Activated naive CD4-positive, alpha-beta T cell treated with anti-CD3 and anti-CD28 coated beads for 36 hours (primary cell): ENCODE measurements around the gene UNC50. TPM values are rescaled to one million over a fixed set of nuclear protein-coding genes. Genes with fewer than 3 reads are reported as not detected.

ENCODE experiments used
- CTCF ChIA-PET: fragments of 350-600 bp; sonication (Branson Sonifier 250); formaldehyde crosslinking; loops from one replicate; lab custom pipeline; 2021; ENCODE audit warnings: antibody characterized with exemption; lab: Charles Lee
- DNase-seq: peaks from one replicate; pipeline ENCODE4 v3.0.0-alpha.2; 2020
- H3K27ac Mint-ChIP-seq: one replicate; pipeline ENCODE4 v1.8.0; 2021; ENCODE audit warnings: mild to moderate bottlenecking, mixed read lengths
- H3K27me3 Mint-ChIP-seq: one replicate; pipeline ENCODE4 v1.8.0; 2021; ENCODE audit warnings: low read depth, mixed read lengths
- H3K36me3 Mint-ChIP-seq: one replicate; pipeline ENCODE4 v1.8.0; 2021; ENCODE audit warnings: low read depth, mixed read lengths
- H3K4me1 Mint-ChIP-seq: one replicate; pipeline ENCODE4 v1.8.0; 2021; ENCODE audit warnings: low read depth, mixed read lengths
- H3K4me3 Mint-ChIP-seq: one replicate; pipeline ENCODE4 v1.8.0; 2021; ENCODE audit warnings: mild to moderate bottlenecking, moderate library complexity, mixed read lengths
- H3K9me3 Mint-ChIP-seq: one replicate; pipeline ENCODE4 v1.8.0; 2021; ENCODE audit warnings: mixed read lengths
- intact Hi-C: fragments of 100-400 bp; cut with micrococcal nuclease; formaldehyde crosslinking; loops from one replicate; pipeline ENCODE4 v1.15.1; 2023
- total RNA-seq, 2 experiments: library from RNA; stranded (reverse); gene quantifications; one replicate each; pipeline ENCODE4 v1.2.3, GENCODE V29; 2021

Gene UNC50
- total RNA-seq, 2 experiments from 2014 or later, result 23.0 to 24.1 TPM

GRCh38 chr2:98568161-98568956 is 40.0 kb upstream of the UNC50 start:
- no peak overlapping the region for H3K4me3 Mint-ChIP-seq
- H3K27me3 Mint-ChIP-seq, result no peaks in the 10 kb centered on the region
- peaks cover 10% of the 10 kb centered on the region for H3K36me3 Mint-ChIP-seq
- no peak overlapping the region for H3K27ac Mint-ChIP-seq
- DNase-seq, result no peak
- CTCF ChIA-PET, result interaction anchor here (0.8 to 3.0 kb wide), 24 partner anchors 8 to 498 kb away, joined by 3 to 19 read pairs (median 3); no protein-coding TSS in a partner anchor
- H3K4me1 Mint-ChIP-seq, result no peaks in the 10 kb centered on the region
- no peaks in the 10 kb centered on the region for H3K9me3 Mint-ChIP-seq
- intact Hi-C loops, result no loop called here

- Mint-ChIP-seq H3K27ac (no peak overlapping the region), H3K4me3 (no peak overlapping the region), H3K4me1 (no peaks in the 10 kb centered on the region), H3K36me3 (peaks cover 12% of the 10 kb centered on the region), H3K27me3 (no peaks in the 10 kb centered on the region), H3K9me3 (no peaks in the 10 kb centered on the region)
- intact Hi-C loops, result loop anchor here (1.0 kb wide), 2 partner anchors 268 to 497 kb away; no protein-coding TSS in a partner anchor
- CTCF ChIA-PET, result interaction anchor here (0.6 to 3.0 kb wide), 23 partner anchors 9 to 497 kb away, joined by 3 to 19 read pairs (median 3); no protein-coding TSS in a partner anchor
- DNase-seq, result peak; percentile 84
Measured at GRCh38 chr2:98569197-98569793, 39.1 kb upstream of the UNC50 start.

- Mint-ChIP-seq H3K36me3 (peaks cover 12% of the 10 kb centered on the region), H3K9me3 (no peaks in the 10 kb centered on the region), H3K27ac (no peak overlapping the region), H3K4me3 (no peak overlapping the region), H3K4me1 (no peaks in the 10 kb centered on the region), H3K27me3 (no peaks in the 10 kb centered on the region)
- CTCF ChIA-PET, result interaction anchor here (0.7 to 3.0 kb wide), 3 partner anchors 10 to 158 kb away, joined by 3 to 19 read pairs (median 5); no protein-coding TSS in a partner anchor
- DNase-seq, result no peak
- intact Hi-C loops, result loop anchor here (1.0 kb wide), 2 partner anchors 267 to 496 kb away; no protein-coding TSS in a partner anchor
Measured at GRCh38 chr2:98569915-98570314, 38.5 kb upstream of the UNC50 start.

- Mint-ChIP-seq H3K4me1 (no peaks in the 10 kb centered on the region), H3K9me3 (no peaks in the 10 kb centered on the region), H3K27ac (peak overlapping the region; percentile 43), H3K4me3 (no peak overlapping the region), H3K27me3 (no peaks in the 10 kb centered on the region), H3K36me3 (peaks cover 12% of the 10 kb centered on the region)
- CTCF ChIA-PET, result interaction anchor here (0.7 to 3.0 kb wide), 3 partner anchors 10 to 158 kb away, joined by 3 to 19 read pairs (median 5); no protein-coding TSS in a partner anchor
- no peak for DNase-seq
- intact Hi-C loops, result no loop called here
Measured at GRCh38 chr2:98570356-98570755, 38.0 kb upstream of the UNC50 start.

DNA sequence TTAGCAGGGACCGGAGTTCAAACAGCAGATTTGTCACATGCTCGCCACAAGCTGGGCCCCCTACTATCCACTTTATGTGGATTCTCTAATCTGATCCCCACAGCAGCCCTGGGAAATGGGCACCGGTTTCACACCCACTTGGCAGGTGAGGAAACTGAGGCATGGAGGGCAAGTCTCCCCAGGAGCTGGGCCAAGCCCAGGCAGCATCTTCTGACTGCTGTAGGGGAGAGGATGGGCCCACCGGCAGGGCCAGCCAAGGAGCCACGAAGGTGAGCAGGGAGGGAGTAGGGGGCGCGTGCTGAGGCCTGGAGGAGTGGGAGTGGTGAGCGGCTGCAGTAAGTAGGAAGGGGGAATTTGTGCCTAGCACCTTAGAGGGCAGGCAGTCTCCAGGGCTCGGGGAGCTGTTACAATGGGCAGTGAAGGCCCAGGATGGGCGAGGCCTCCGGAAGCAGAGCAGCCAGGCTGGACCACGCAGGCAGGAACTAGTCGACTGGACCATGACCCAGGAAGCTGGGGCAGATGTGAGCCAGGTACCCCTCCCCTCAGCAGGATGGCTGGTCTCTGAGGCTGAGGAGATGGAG is 37.2 kb upstream of the UNC50 start:
- no peak for DNase-seq
- CTCF ChIA-PET, result interaction anchor here (0.6 kb wide), 1 partner anchor 10 kb away, joined by 4 read pairs; no protein-coding TSS in a partner anchor
- intact Hi-C loops, result no loop called here
- no peak overlapping the region for H3K4me3 Mint-ChIP-seq
- no peaks in the 10 kb centered on the region for H3K9me3 Mint-ChIP-seq
- no peaks in the 10 kb centered on the region for H3K4me1 Mint-ChIP-seq
- H3K27ac Mint-ChIP-seq, result no peak overlapping the region
- peaks cover 12% of the 10 kb centered on the region for H3K36me3 Mint-ChIP-seq
- no peaks in the 10 kb centered on the region for H3K27me3 Mint-ChIP-seq

DNA sequence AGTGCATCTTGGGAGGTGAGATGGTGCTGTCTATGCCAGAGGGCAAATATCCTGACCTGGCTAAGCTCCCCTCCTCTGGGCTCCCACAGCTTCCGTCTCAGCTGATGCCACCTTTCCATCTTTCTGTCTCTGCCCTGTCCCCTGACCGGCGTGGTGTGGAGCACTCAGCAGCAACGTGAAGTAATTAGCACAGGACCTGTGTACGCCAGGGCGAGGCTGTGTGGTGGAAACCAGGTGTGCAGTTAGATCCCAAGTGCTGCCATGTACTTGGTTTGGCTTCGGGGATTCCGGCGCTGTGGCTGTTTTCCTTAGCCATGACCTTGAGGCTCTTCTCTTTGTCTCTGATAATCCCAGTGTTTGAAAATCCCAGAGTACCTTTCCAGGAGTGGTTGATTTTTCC is 36.6 kb upstream of the UNC50 start:
- H3K4me1 Mint-ChIP-seq, result no peaks in the 10 kb centered on the region
- no peak for DNase-seq
- no peaks in the 10 kb centered on the region for H3K27me3 Mint-ChIP-seq
- intact Hi-C loops, result no loop called here
- CTCF ChIA-PET, result interaction anchor here (0.6 kb wide), 2 partner anchors 11 to 314 kb away, joined by 4 to 6 read pairs; no protein-coding TSS in a partner anchor
- no peaks in the 10 kb centered on the region for H3K9me3 Mint-ChIP-seq
- no peak overlapping the region for H3K4me3 Mint-ChIP-seq
- H3K36me3 Mint-ChIP-seq, result peaks cover 12% of the 10 kb centered on the region
- H3K27ac Mint-ChIP-seq, result no peak overlapping the region

GRCh38 chr2:98572211-98572610 is 36.2 kb upstream of the UNC50 start:
- Mint-ChIP-seq H3K9me3 (no peaks in the 10 kb centered on the region), H3K36me3 (peaks cover 12% of the 10 kb centered on the region), H3K27me3 (no peaks in the 10 kb centered on the region), H3K27ac (no peak overlapping the region), H3K4me3 (no peak overlapping the region), H3K4me1 (no peaks in the 10 kb centered on the region)
- CTCF ChIA-PET, result interaction anchor here (0.6 to 1.0 kb wide), 2 partner anchors 265 to 314 kb away, joined by 6 to 7 read pairs; no protein-coding TSS in a partner anchor
- intact Hi-C loops, result no loop called here
- DNase-seq, result no peak

DNA sequence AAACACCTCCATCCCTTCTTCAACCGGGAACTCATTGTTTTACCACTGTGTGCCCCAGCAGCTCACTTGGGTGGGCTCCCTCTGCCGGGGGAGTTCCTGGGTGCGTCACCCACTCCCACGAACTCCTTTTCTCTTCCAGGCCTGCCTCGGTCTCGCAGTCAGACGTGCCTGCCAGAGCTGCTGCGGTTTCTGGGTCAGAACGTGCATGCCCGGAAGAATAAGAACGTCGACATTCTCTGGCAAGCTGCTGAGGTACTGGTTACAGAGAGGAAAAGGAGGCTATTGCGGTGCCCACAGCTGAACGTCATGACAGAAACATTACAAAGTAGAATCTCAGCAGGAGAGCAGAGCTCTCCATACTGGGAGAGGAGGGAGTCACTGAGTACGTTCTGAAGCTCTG is 35.7 kb upstream of the UNC50 start:
- CTCF ChIA-PET, result interaction anchor here (0.8 to 1.0 kb wide), 2 partner anchors 157 to 265 kb away, joined by 3 to 7 read pairs; no protein-coding TSS in a partner anchor
- Mint-ChIP-seq H3K4me1 (no peaks in the 10 kb centered on the region), H3K36me3 (peaks cover 12% of the 10 kb centered on the region), H3K9me3 (no peaks in the 10 kb centered on the region), H3K27me3 (no peaks in the 10 kb centered on the region), H3K27ac (no peak overlapping the region), H3K4me3 (no peak overlapping the region)
- intact Hi-C loops, result no loop called here
- no peak for DNase-seq

DNA sequence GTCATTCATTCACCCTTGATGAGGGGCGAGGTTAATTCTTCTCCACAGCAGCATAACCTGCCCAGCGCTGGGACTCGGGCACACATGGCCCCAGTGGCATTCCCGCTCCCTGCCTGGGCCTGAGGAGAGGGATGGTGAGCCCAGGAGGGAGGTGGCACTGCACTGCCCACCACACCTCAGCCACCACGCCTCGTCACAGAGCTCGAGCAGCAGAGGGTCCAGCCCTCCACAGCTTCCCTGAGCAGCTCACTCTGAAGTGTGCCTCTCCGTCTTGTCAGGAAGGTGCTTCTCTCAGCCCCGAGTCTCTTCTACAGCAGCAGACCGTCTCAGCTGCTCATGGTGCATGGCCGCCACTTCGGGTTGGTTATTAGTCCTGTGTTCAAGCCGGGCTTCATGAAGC is 35.0 kb upstream of the UNC50 start:
- intact Hi-C loops, result no loop called here
- no peaks in the 10 kb centered on the region for H3K9me3 Mint-ChIP-seq
- no peak overlapping the region for H3K27ac Mint-ChIP-seq
- no peaks in the 10 kb centered on the region for H3K27me3 Mint-ChIP-seq
- no peaks in the 10 kb centered on the region for H3K4me1 Mint-ChIP-seq
- CTCF ChIA-PET, result interaction anchor here (0.8 to 1.0 kb wide), 2 partner anchors 157 to 264 kb away, joined by 3 to 7 read pairs; no protein-coding TSS in a partner anchor
- no peak for DNase-seq
- no peak overlapping the region for H3K4me3 Mint-ChIP-seq
- peaks cover 14% of the 10 kb centered on the region for H3K36me3 Mint-ChIP-seq

DNA sequence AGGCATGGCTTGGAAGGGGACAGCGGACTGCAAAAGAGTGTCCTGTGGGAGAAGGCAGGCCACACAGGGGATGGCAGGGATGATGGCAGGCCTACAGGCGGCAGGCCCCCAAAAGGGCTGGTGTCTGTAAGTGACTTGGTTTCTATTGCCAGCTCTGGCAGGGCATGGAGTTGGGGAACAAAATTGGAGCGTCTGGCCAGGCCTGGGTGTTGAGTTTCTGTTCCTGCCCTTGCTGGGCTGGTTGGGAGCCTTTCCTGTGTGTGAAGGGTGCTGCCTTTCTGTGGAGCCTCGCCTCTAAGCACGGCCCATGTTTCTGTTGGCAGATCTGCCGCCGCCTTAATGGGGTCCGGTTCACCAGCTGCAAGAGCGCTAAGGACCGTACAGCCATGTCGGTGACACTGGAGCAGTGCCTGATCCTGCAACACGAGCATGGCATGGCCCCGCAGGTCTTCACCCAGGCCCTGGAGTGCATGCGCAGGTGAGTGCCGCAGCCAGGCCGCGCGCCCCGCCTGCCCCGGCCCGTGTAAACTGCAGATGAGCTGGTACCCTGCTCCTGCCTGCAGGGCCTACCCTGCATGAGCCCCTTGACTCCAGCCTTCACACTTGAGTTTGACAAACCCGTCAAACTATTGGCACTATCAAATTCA is 31.6 kb upstream of the UNC50 start:
- Mint-ChIP-seq H3K27me3 (no peaks in the 10 kb centered on the region), H3K9me3 (no peaks in the 10 kb centered on the region), H3K36me3 (peaks cover 4% of the 10 kb centered on the region), H3K27ac (no peak overlapping the region), H3K4me3 (no peak overlapping the region), H3K4me1 (no peaks in the 10 kb centered on the region)
- CTCF ChIA-PET, result interaction anchor here (0.9 kb wide), 1 partner anchor 25 kb away, joined by 3 read pairs; no protein-coding TSS in a partner anchor
- intact Hi-C loops, result no loop called here
- no peak for DNase-seq

DNA sequence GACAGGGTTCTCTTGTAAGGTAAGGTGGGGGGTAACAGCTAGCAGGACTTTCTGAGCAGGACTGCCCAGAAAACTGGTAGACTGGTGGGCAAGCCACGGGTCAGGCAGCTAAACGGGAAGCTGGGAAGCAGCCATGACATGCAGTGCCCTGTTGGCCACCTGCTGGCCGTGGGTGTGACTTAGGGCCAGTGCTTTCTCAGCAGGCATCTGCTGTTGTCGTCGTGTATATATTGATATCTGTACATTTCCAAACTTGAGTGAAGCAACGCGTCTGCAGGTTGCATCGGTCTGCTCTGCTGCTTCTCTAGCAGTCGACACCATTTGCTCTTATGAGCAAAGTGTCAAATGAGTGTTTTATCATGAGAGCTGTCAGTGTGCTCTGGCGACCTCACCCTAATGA is 31.1 kb upstream of the UNC50 start:
- H3K36me3 Mint-ChIP-seq, result peaks cover 4% of the 10 kb centered on the region
- intact Hi-C loops, result no loop called here

More for the DNA sequence above, 31.1 kb upstream of the UNC50 start:
- Mint-ChIP-seq H3K27me3 (no peaks in the 10 kb centered on the region), H3K27ac (no peak overlapping the region), H3K4me1 (no peaks in the 10 kb centered on the region), H3K4me3 (no peak overlapping the region), H3K9me3 (no peaks in the 10 kb centered on the region)
- no peak for DNase-seq
- CTCF ChIA-PET, result interaction anchor here (0.9 kb wide), 1 partner anchor 24 kb away, joined by 3 read pairs; no protein-coding TSS in a partner anchor
